ENCODE measurements around the gene DGKK. TPM values are rescaled to one million over a fixed set of nuclear protein-coding genes. Genes with fewer than 3 reads are reported as not detected.

The DGKK gene
- total and polyA plus RNA-seq, 2 of the 13 experiments (the other 11 are each of a cell fraction or from before 2014, with no cell fraction given) = 11.0 to 24.0 TPM

DNA sequence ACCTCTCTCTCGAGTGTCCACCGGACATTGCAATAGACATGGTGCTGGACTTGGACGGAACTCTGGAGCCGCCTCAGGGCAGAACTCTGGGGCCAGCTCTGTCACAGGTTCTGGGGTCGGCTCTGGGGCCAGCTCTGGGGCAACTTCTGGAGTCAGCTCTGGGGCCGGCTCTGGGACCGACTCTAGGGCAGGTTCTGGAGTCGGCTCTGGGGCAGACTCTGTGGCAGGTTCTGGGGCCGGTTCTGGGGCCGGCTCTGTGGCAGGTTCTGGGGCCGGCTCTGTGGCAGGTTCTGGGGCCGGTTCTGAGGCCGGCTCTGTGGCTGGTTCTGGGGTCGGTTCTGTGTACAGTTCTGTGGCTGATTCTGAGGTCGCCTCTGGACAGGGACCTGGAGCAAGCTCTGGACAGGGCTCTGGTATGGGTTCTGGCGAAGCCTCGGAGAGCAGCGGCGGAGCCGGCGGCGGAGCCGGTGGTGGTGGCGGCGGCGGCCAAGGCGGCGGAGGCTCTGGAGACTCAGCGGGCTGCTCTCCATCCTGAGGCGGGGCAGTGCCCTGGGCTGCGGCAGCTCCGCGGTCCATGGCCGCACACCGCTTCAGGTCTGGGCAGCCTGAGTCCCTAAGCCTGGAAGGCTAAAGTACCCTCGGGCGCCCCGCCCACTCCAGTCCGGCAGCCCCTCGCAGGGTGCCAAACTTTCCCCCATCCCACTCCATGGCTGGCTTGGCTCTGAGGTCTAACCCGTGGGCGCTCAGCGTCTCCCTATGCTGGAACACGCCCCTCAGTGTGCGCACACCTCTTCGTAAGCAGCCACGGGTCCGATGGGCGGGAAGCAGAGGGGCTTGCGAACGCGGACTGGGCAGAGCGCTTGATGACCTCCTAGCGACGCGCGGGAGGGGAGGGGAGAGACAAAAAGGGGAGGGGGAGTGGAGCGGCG lies at the start of gene DGKK (continued):
- TF ChIP-seq ZNF580 (CRISPR knock-in tag; IDR thresholded peaks at IDR 0.05; ENCODE audit: borderline replicate concordance, low read depth) (no peak), DPF2 (CRISPR knock-in tag; IDR thresholded peaks at IDR 0.05; ENCODE audit: borderline replicate concordance, low read depth) (no peak), E2F5 (CRISPR knock-in tag; conservative IDR thresholded peaks at IDR 0.05) (no peak), ZNF234 (CRISPR knock-in tag; conservative IDR thresholded peaks at IDR 0.05) (no peak), ZNF263 (CRISPR knock-in tag; IDR thresholded peaks at IDR 0.05) (no peak), YEATS4 (CRISPR knock-in tag; IDR thresholded peaks at IDR 0.05; ENCODE audit: borderline replicate concordance) (no peak), TAF1 (CRISPR knock-in tag; IDR thresholded peaks at IDR 0.05) (peak; percentile 54; the same call in 1 of the 2 replicates), E2F2 (CRISPR knock-in tag; IDR thresholded peaks at IDR 0.05; ENCODE audit: borderline replicate concordance) (no peak), MAFF (IDR thresholded peaks at IDR 0.05; ENCODE audit: low read depth, low read length) (no peak), ERF (CRISPR knock-in tag; IDR thresholded peaks at IDR 0.05) (no peak), RARA (CRISPR knock-in tag; IDR thresholded peaks at IDR 0.05) (no peak), DNMT1 (CRISPR knock-in tag; IDR thresholded peaks at IDR 0.05) (no peak), NPAS2 (CRISPR knock-in tag; IDR thresholded peaks at IDR 0.05; ENCODE audit: borderline replicate concordance) (no peak), GATA4 (IDR thresholded peaks at IDR 0.05; ENCODE audit: borderline replicate concordance, low read depth) (no peak), NONO (IDR thresholded peaks at IDR 0.05) (no peak), NONO (CRISPR knock-in tag; conservative IDR thresholded peaks at IDR 0.05) (no peak), SPEN (CRISPR knock-in tag; IDR thresholded peaks at IDR 0.05; ENCODE audit: low read depth) (no peak), ZNF567 (CRISPR knock-in tag; IDR thresholded peaks at IDR 0.05; ENCODE audit: borderline replicate concordance) (no peak), IRF1 (CRISPR knock-in tag; IDR thresholded peaks at IDR 0.05; ENCODE audit: low read depth) (no peak)
- TF ChIP-seq, protein P1, sequence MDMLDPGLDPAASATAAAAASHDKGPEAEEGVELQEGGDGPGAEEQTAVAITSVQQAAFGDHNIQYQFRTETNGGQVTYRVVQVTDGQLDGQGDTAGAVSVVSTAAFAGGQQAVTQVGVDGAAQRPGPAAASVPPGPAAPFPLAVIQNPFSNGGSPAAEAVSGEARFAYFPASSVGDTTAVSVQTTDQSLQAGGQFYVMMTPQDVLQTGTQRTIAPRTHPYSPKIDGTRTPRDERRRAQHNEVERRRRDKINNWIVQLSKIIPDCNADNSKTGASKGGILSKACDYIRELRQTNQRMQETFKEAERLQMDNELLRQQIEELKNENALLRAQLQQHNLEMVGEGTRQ (IDR thresholded peaks at IDR 0.05; ENCODE audit: low read depth, low read length) = no peak
- TF ChIP-seq, protein P1 (CRISPR knock-in tag; IDR thresholded peaks at IDR 0.05; ENCODE audit: borderline replicate concordance) = no peak
- TF ChIP-seq, protein P2, sequence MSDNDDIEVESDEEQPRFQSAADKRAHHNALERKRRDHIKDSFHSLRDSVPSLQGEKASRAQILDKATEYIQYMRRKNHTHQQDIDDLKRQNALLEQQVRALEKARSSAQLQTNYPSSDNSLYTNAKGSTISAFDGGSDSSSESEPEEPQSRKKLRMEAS (IDR thresholded peaks at IDR 0.05) = peak; percentile 67; the same call in 1 of the 2 replicates
